Neural crest cell (in vitro differentiated cells): ENCODE measurements around the gene ERCC3. TPM values are rescaled to one million over a fixed set of nuclear protein-coding genes. Genes with fewer than 3 reads are reported as not detected.

Source experiments
- DNase-seq: peaks from one replicate; pipeline ENCODE4 v3.0.0; 2021; ENCODE audit warnings: low read depth, mixed read lengths, low spot score
- H3K27ac Mint-ChIP-seq: one replicate; pipeline ENCODE4 v1.8.0; 2021; ENCODE audit warnings: mild to moderate bottlenecking, mixed read lengths; ENCODE audit not compliant: unreplicated experiment
- H3K27me3 Mint-ChIP-seq: 2 replicates; pipeline ENCODE4 v1.8.0; 2021; ENCODE audit warnings: low read depth, mild to moderate bottlenecking, mixed read lengths
- H3K36me3 Mint-ChIP-seq: 2 replicates; pipeline ENCODE4 v1.8.0; 2021; ENCODE audit warnings: low read depth, mild to moderate bottlenecking, mixed read lengths
- H3K4me1 Mint-ChIP-seq: 2 replicates; pipeline ENCODE4 v1.8.0; 2021; ENCODE audit warnings: mixed read lengths
- H3K4me3 Mint-ChIP-seq: one replicate; pipeline ENCODE4 v1.8.0; 2021; ENCODE audit warnings: mild to moderate bottlenecking, mixed read lengths
- H3K9me3 Mint-ChIP-seq: 2 replicates; pipeline ENCODE4 v1.8.0; 2021; ENCODE audit warnings: mixed read lengths
- CTCF ChIP-seq: fragments of 200-600 bp; sonication (generic); conservative IDR thresholded peaks from 2 replicates; pipeline ENCODE4 v1.5.0; 2021; ENCODE audit warnings: antibody characterized with exemption, mild to moderate bottlenecking
- total RNA-seq: library from RNA; stranded (reverse); gene quantifications from 2 replicates; pipeline ENCODE4 v1.2.1, GENCODE V29; 2021

The ERCC3 gene
- total RNA-seq, 1 donor from 2014 or later = 67.4 TPM

DNA sequence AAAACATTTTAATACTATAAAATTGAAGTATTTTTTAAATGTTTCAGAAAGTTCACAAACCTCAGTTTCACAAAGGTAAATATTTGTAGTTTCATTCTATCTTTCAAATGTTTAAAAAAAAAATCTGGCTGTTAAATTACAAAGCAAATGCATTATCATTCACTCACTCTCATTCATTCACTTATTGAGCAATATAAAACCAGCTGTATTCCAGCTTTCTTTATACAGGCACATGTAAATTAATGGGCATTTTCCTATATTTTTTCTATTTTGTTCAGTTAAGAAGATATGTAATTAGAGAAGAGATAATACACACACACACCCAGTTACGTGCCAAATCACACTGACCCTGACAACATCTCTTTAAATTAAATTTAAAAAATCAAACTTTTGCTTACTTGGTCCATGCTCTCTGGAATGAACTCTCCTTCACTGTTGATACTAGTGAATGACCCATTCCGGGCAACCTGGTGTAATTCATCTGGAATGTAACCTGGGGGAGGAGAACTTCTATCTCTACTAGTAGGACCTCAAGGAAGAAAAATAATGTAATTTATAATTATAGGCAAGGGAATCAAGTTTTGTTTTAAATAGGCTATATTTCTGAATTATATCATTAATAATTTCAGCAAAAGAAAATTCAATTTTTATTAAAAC, 32.5 kb upstream of the ERCC3 start:
- H3K4me1 Mint-ChIP-seq = no peaks in the 10 kb centered on the region
- H3K9me3 Mint-ChIP-seq = no peaks in the 10 kb centered on the region
- no peak overlapping the region for H3K4me3 Mint-ChIP-seq
- no peak overlapping the region for H3K27ac Mint-ChIP-seq
- no peaks in the 10 kb centered on the region for H3K27me3 Mint-ChIP-seq
- H3K36me3 Mint-ChIP-seq = peaks cover 4% of the 10 kb centered on the region
- no peak for DNase-seq
- TF ChIP-seq CTCF = no peak

DNA sequence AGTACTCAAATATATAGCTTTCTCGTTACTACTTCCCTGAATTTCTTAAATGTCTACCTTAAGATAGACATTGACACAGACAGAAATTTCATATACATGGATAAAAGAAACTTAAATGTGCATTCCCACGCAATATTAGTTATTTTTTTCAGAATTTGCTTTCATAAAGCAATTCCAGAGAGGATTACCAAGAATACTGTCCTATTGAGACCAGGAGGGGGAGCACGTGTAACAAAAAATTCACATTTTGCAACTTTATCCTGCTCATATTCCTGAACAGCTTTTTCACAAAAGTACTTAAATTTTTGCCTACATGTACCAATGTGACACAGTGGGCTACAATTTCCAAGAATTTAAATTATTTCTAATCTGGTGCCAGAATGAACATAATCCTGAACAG, 30.7 kb upstream of the ERCC3 start:
- Mint-ChIP-seq H3K4me3 (no peak overlapping the region), H3K27me3 (no peaks in the 10 kb centered on the region), H3K27ac (no peak overlapping the region), H3K4me1 (no peaks in the 10 kb centered on the region), H3K9me3 (peaks cover 4% of the 10 kb centered on the region), H3K36me3 (peaks cover 15% of the 10 kb centered on the region)
- TF ChIP-seq CTCF = peak; percentile 76
- DNase-seq = no peak

DNA sequence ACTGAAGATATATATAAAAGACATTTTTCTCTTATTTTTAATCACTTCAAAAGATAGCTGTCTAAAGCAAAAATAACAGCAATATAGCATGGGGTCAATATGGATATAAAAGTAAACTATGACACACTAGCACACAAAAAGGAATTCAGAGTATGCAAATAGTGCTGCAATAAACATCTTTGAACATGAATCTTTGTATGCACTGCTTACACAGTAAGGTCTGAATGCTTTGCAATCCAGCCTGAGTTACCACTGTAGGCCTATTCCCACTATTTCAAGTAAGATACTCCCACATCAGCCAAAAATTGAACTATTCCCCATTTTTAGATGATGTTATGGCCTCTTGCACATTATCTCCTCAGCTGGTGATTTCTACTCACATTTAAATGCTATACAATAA, 27.4 kb upstream of the ERCC3 start:
- Mint-ChIP-seq H3K27me3 (no peaks in the 10 kb centered on the region), H3K4me1 (no peaks in the 10 kb centered on the region), H3K9me3 (peaks cover 4% of the 10 kb centered on the region), H3K36me3 (peaks cover 21% of the 10 kb centered on the region), H3K4me3 (no peak overlapping the region), H3K27ac (no peak overlapping the region)
- TF ChIP-seq CTCF = no peak
- no peak for DNase-seq

- DNase-seq = no peak
- Mint-ChIP-seq H3K4me1 (no peaks in the 10 kb centered on the region), H3K4me3 (no peak overlapping the region), H3K27ac (no peak overlapping the region), H3K27me3 (no peaks in the 10 kb centered on the region), H3K36me3 (peaks cover 21% of the 10 kb centered on the region), H3K9me3 (peaks cover 4% of the 10 kb centered on the region)
- no peak for TF ChIP-seq CTCF
These were observed 26.8 kb upstream of the ERCC3 start for GRCh38 chr2:127320586-127321275.

- no peak for DNase-seq
- no peak for TF ChIP-seq CTCF
- Mint-ChIP-seq H3K4me3 (no peak overlapping the region), H3K27ac (no peak overlapping the region), H3K4me1 (no peaks in the 10 kb centered on the region), H3K36me3 (peaks cover 21% of the 10 kb centered on the region), H3K9me3 (peaks cover 4% of the 10 kb centered on the region), H3K27me3 (no peaks in the 10 kb centered on the region)
These were observed 26.1 kb upstream of the ERCC3 start for GRCh38 chr2:127320067-127320466.
